WTC11 (cell line): ENCODE results near the gene CCNB1. TPM values are rescaled to one million over a fixed set of nuclear protein-coding genes. Genes with fewer than 3 reads are reported as not detected.

Source experiments
- ATAC-seq: fragments of 200-7000 bp; cut with Tn5 transposase; 2 replicates; pipeline ENCODE4 v1.10.0; 2021; ENCODE audit warnings: mild to moderate bottlenecking, moderate library complexity
- CTCF ChIA-PET: fragments of 300-600 bp; sonication (Branson Sonifier 250); formaldehyde crosslinking; loops from one replicate; lab custom pipeline; 2021; ENCODE audit warnings: antibody characterized with exemption; lab: Charles Lee
- POLR2A ChIA-PET: fragments of 350-600 bp; sonication (Branson Sonifier 250); formaldehyde crosslinking; loops from one replicate; lab custom pipeline; 2021; ENCODE audit warnings: antibody characterized with exemption; lab: Charles Lee
- DNase-seq: peaks from one replicate; pipeline ENCODE4 v3.0.0; 2021; ENCODE audit warnings: low spot score
- H3K27ac Mint-ChIP-seq: 2 replicates; pipeline ENCODE4 v1.8.0; 2021; ENCODE audit warnings: mixed read lengths
- H3K27me3 Mint-ChIP-seq: 2 replicates; pipeline ENCODE4 v1.8.0; 2021; ENCODE audit warnings: low read depth, mild to moderate bottlenecking, moderate library complexity, mixed read lengths
- H3K36me3 Mint-ChIP-seq: 2 replicates; pipeline ENCODE4 v1.8.0; 2021; ENCODE audit warnings: mixed read lengths
- H3K4me1 Mint-ChIP-seq: 2 replicates; pipeline ENCODE4 v1.8.0; 2022; ENCODE audit warnings: mixed read lengths
- H3K4me3 Mint-ChIP-seq: 2 replicates; pipeline ENCODE4 v1.8.0; 2021; ENCODE audit warnings: mild to moderate bottlenecking, moderate library complexity, mixed read lengths
- H3K9me3 Mint-ChIP-seq: 2 replicates; pipeline ENCODE4 v1.8.0; 2021; ENCODE audit warnings: mixed read lengths
- ARID4B ChIP-seq: sonication (generic); formaldehyde crosslinking; IDR thresholded peaks from 2 replicates; pipeline ENCODE4 v1.8.0; 2023; ENCODE audit warnings: missing genetic modification reagents, mild to moderate bottlenecking, borderline replicate concordance
- CBFB ChIP-seq: sonication (generic); formaldehyde crosslinking; IDR thresholded peaks from 2 replicates; pipeline ENCODE4 v1.8.1; 2022; ENCODE audit warnings: mild to moderate bottlenecking, low read depth, missing genetic modification reagents
- CDX4 ChIP-seq: fragments of 250-450 bp; sonication (Bioruptor Pico); IDR thresholded peaks from 2 replicates; pipeline ENCODE4 v1.9.0; 2021; ENCODE audit warnings: moderate library complexity, mild to moderate bottlenecking, inconsistent platforms, borderline replicate concordance
- CREM ChIP-seq: sonication (generic); formaldehyde crosslinking; IDR thresholded peaks from 2 replicates; pipeline ENCODE4 v1.8.1; 2022; ENCODE audit warnings: mild to moderate bottlenecking, missing genetic modification reagents, moderate library complexity
- CTCF ChIP-seq: fragments of 200-600 bp; IDR thresholded peaks from 2 replicates; pipeline ENCODE4 v1.8.0; 2022; ENCODE audit warnings: antibody characterized with exemption
- E2F5 ChIP-seq: sonication (generic); formaldehyde crosslinking; IDR thresholded peaks from 2 replicates; pipeline ENCODE4 v1.8.1; 2022; ENCODE audit warnings: mild to moderate bottlenecking, moderate library complexity, missing genetic modification reagents
- FOXK1 ChIP-seq: sonication (generic); formaldehyde crosslinking; IDR thresholded peaks from 2 replicates; pipeline ENCODE4 v1.8.0; 2022; ENCODE audit warnings: mild to moderate bottlenecking, moderate library complexity, missing genetic modification reagents
- FOXP4 ChIP-seq: sonication (generic); formaldehyde crosslinking; IDR thresholded peaks from 2 replicates; pipeline ENCODE4 v1.8.0; 2022; ENCODE audit warnings: mild to moderate bottlenecking, missing genetic modification reagents
- GRHL2 ChIP-seq: fragments of 250-450 bp; sonication (Bioruptor Pico); IDR thresholded peaks from 2 replicates; pipeline ENCODE4 v1.8.0; 2022; ENCODE audit warnings: mild to moderate bottlenecking, moderate library complexity; ENCODE audit not compliant: insufficient replicate concordance, severe bottlenecking
- HMGA2 ChIP-seq: fragments of 250-450 bp; sonication (Bioruptor Pico); IDR thresholded peaks from 2 replicates; pipeline ENCODE4 v1.4.0; 2021; ENCODE audit warnings: mild to moderate bottlenecking, moderate library complexity
- HMGXB4 ChIP-seq: sonication (generic); formaldehyde crosslinking; IDR thresholded peaks from 2 replicates; pipeline ENCODE4 v1.8.1; 2023; ENCODE audit warnings: mild to moderate bottlenecking, moderate library complexity, missing genetic modification reagents
- KAT7 ChIP-seq: sonication (generic); formaldehyde crosslinking; IDR thresholded peaks from 2 replicates; pipeline ENCODE4 v1.8.1; 2023; ENCODE audit warnings: missing genetic modification reagents, mild to moderate bottlenecking, borderline replicate concordance
- MAX ChIP-seq: sonication (generic); formaldehyde crosslinking; IDR thresholded peaks from 2 replicates; pipeline ENCODE4 v1.8.0; 2022; ENCODE audit warnings: mild to moderate bottlenecking, missing genetic modification reagents
- NFATC4 ChIP-seq: fragments of 250-450 bp; sonication (Bioruptor Pico); IDR thresholded peaks from 2 replicates; pipeline ENCODE4 v1.9.0; 2021; ENCODE audit warnings: mild to moderate bottlenecking
- SOX15 ChIP-seq: fragments of 250-450 bp; sonication (Bioruptor Pico); IDR thresholded peaks from 2 replicates; pipeline ENCODE4 v1.9.0; 2021; ENCODE audit warnings: mild to moderate bottlenecking
- TEAD4 ChIP-seq: sonication (generic); formaldehyde crosslinking; IDR thresholded peaks from 2 replicates; pipeline ENCODE4 v1.8.0; 2022; ENCODE audit warnings: mild to moderate bottlenecking, missing genetic modification reagents
- ZBTB43 ChIP-seq: sonication (generic); formaldehyde crosslinking; IDR thresholded peaks from 2 replicates; pipeline ENCODE4 v1.8.1; 2023; ENCODE audit warnings: mild to moderate bottlenecking, missing genetic modification reagents
- ZNF219 ChIP-seq: sonication (generic); formaldehyde crosslinking; IDR thresholded peaks from 2 replicates; pipeline ENCODE4 v1.8.0; 2023; ENCODE audit warnings: missing genetic modification reagents, mild to moderate bottlenecking, borderline replicate concordance
- ZNF416 ChIP-seq: fragments of 250-450 bp; sonication (Bioruptor Pico); IDR thresholded peaks from 2 replicates; pipeline ENCODE4 v1.9.0; 2021; ENCODE audit warnings: mild to moderate bottlenecking, inconsistent platforms
- ZNF425 ChIP-seq: fragments of 250-450 bp; sonication (Bioruptor Pico); conservative IDR thresholded peaks from 2 replicates; pipeline ENCODE4 v1.9.0; 2021; ENCODE audit warnings: mild to moderate bottlenecking
- total RNA-seq: library from RNA; stranded (reverse); gene quantifications from 3 replicates; pipeline ENCODE4 v1.2.3, GENCODE V29; 2021

CCNB1 gene
- total RNA-seq, 1 experiment from 2014 or later, result 312 TPM

GRCh38 chr5:69224520-69224919 is 57.6 kb downstream of the CCNB1 start (continued):
- TF ChIP-seq HMGXB4 (CRISPR knock-in tag), result no peak
- TF ChIP-seq CREM (CRISPR knock-in tag), result no peak
- no peak for TF ChIP-seq E2F5 (CRISPR knock-in tag)
- no peak for TF ChIP-seq CBFB
- TF ChIP-seq TEAD4 (CRISPR knock-in tag), result no peak
- no peak for TF ChIP-seq CTCF
- no peak for TF ChIP-seq ZNF416 (CRISPR knock-in tag)

- Mint-ChIP-seq H3K27me3 (no peaks in the 10 kb centered on the region), H3K36me3 (peaks cover 39% of the 10 kb centered on the region), H3K9me3 (peaks cover 5% of the 10 kb centered on the region; the same call in 1 of the 2 replicates), H3K4me3 (no peak overlapping the region), H3K4me1 (no peaks in the 10 kb centered on the region), H3K27ac (no peak overlapping the region)
- CTCF ChIA-PET, result no interaction called here
- TF ChIP-seq SOX15 (no peak), ZNF425 (CRISPR knock-in tag) (no peak), ARID4B (CRISPR knock-in tag) (no peak), NFATC4 (CRISPR knock-in tag) (no peak), ZNF219 (CRISPR knock-in tag) (no peak), KAT7 (CRISPR knock-in tag) (no peak), CDX4 (CRISPR knock-in tag) (no peak), FOXK1 (CRISPR knock-in tag) (no peak), MAX (CRISPR knock-in tag) (no peak), GRHL2 (CRISPR knock-in tag) (no peak), FOXP4 (no peak), HMGA2 (CRISPR knock-in tag) (no peak), ZBTB43 (no peak)
- DNase-seq (no peak), ATAC-seq (no peak)
- POLR2A ChIA-PET, result interaction anchor here (0.7 kb wide), 1 partner anchor 9 kb away, joined by 3 read pairs; the partner anchor contains the start of gene CDK7
These were observed 58.9 kb downstream of the CCNB1 start for GRCh38 chr5:69225860-69226259.
